NCI-H345 treated with DMSO at 0.1 percent for 48 hours (cell line): ENCODE measurements around the gene USP1.

Source experiments
- DNase-seq: peaks from one replicate; lab custom pipeline; 2025; ENCODE audit not compliant: unreplicated experiment; lab: John Stamatoyannopoulos, UW

The USP1 gene

DNA sequence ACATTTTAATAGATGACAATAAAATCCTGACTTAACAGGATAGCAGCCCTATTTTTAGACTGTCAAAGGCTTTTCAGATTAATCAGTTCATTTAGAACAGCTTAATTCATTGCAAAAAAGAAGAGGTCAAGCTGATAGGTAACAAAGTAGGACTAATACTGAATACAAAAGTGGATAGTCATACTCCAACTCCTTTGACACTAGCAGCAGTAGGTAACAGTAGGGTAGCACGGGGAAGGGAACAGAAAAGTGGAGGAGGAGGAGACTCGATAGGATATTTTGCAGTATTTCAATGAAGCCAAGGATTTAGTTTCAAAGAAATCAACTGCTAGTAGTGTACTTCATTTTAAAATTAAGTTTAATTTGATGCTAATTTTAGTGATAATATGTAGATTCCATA, 51.1 kb downstream of the USP1 start:
- DNase-seq, result no peak

DNA sequence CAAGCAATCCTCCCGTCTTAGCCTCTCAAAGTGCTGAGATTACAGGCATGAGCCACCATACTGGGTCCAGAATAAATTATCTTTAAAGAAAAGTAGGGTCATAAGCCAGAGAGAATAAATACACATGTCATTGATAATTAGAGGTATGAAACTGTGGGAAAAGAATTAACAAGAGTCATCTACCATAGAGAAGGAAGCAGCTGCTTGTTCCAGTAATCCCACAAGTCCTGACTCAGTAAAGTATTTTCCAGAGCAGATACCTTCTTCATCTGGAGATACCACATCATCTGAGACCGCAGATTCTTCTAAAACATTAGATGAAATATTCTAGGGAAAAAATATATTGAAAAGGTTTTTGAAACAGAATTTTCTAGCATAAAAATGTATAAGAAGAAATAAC, 55.7 kb downstream of the USP1 start:
- DNase-seq, result no peak

DNA sequence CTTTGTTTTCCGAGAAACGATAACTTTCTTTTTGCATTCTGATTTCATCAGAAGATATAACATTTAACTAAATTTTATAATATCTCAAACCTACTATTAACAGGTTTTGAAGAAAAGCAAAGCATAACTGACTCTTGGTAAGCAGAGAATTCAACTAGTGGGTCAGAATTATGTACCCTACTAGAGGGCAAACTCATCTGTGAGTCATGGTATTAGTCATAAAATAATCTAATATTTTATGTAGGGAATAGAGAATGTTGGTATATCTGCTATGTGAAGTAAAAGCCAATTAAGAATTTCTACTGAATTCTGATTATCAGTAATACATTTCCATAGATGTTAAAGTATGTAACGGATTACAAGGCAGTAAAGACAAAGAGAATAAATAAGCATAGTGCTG, 56.8 kb downstream of the USP1 start:
- no peak for DNase-seq

DNA sequence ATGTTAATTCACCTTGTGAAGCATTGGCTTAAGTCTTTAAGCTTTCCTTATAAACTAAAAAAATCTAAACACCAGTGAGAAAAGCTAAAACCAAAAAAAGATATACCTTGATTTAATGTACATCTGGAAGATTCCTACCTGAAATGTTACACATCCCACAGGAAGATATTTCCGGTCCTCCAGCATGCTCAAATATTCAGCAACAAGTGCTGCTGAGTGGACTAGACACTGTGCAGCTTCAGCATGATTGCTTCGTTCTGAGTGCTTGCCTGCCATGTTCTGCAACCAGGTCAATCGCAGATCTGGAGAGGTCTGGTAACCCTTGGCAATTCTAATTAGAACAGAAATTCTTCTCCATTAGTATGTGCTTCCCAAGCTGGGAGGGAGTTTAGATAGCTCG, 57.3 kb downstream of the USP1 start:
- DNase-seq, result no peak

DNA sequence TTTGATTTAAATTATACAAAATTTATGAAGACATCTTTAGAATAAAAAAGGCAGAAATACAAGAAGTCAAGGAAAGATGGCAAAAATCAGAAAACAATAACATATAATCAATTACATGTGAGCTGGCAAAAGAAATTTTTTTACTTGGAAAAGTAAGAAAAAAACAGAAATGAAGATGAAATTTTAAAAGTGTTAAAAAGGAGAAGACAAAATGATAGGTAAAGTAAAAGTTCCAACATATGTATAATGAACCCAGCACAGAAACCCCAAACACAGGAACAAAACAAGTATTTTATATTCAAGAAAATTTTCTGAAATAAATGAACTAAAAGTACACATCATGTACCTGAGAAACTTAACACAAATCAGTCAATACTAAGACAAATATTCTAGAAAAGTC, 63.4 kb downstream of the USP1 start:
- no peak for DNase-seq
